Measurements from ENCODE around the gene TTC23.

The TTC23 gene

DNA sequence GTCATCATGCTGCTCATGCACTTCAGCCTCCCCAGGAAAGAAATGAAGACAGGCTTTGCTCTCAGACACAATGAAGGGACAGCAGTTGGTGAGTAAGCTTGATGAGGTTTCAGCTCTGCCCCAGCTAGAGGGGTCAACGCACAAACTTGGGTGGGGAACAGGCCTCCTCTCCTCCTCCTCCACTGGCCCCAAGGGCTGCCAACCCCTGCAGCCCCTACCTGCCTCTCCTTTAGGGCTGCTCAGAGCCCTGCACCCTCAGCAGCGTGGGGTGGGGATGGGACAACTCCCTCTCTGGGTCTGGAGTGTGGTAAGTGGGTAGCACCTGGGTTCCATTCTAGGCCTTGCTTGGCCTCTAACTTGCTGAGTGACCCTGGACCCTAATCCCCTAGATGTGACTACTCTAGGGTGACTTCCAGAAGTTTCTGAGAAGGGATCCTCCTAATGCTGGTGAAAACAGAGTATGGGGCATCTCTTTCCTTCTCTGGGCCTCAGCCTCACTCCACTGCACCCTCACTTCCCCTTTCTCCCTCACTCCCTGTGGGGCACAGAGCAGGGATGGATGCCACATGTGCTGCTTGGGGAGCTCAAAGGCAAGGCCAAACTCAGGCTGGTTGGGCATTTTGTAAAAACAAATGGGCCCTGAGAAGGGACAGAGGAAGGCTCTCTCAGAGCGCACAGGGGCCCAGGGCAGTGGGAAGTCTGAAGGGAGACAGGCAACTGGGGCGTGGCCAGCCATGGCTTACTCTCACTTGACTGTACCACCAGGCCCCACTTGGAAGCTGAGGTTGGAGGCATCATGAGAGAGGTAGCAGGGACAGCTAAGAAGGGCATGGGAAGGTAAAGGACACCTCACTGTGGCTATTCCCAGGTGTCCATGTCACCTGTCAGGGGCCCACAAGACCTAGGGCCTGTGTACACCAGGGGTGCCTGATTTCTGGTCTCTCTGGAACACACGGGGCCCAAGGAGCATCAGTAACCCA, 80.5 kb downstream of the TTC23 start:
- H3K27ac ChIP-seq (ENCODE audit: low read depth, low read length) = peak overlapping the region; percentile 47
- H3K4me3 ChIP-seq (ENCODE audit: low read depth in 1 of 2, low read length in 2 of 2) = no peak overlapping the region
- H3K4me1 ChIP-seq (ENCODE audit: control insufficient read depth in 1 of 2, insufficient read depth in 2 of 2, low read length in 2 of 2) = peaks cover 0 to 7% of the 10 kb centered on the region in 2 donors
- H3K9me3 ChIP-seq (ENCODE audit: control insufficient read depth in 1 of 2, low read length in 2 of 2) = no peaks in the 10 kb centered on the region
- H3K27me3 ChIP-seq (ENCODE audit: control insufficient read depth in 1 of 2, insufficient read depth in 2 of 2, low read length in 2 of 2) = no peaks in the 10 kb centered on the region
- peaks cover 11 to 16% of the 10 kb centered on the region in 2 donors for H3K36me3 ChIP-seq (ENCODE audit: control insufficient read depth in 1 of 2, insufficient read depth in 2 of 2, low read length in 2 of 2)
- no peak overlapping the region for H3K9ac ChIP-seq (ENCODE audit: low read depth in 1 of 2, low read length in 2 of 2)

DNA sequence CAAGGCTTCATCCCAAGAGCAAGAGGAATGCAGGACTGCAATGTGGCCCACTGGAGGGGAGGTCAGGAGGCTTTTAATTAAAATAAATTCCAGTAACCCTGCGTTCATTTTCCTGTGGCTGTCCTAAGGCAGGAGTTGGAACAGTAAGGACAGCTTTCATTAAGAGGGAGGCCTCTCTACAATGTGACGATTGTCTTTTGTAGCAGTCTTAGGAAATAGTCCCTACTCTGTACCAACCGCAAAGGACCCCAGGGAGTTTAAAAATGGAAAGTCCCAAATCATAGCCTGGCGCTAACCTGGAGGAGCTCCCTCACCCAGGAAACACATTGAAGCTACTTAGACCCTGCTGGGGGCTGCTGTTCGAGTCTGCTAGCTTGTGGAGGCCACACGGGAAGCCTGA, 81.7 kb downstream of the TTC23 start:
- peaks cover 11 to 13% of the 10 kb centered on the region in 2 donors for H3K36me3 ChIP-seq (ENCODE audit: control insufficient read depth in 1 of 2, insufficient read depth in 2 of 2, low read length in 2 of 2)
- H3K27ac ChIP-seq (ENCODE audit: low read depth, low read length) = no peak overlapping the region
- no peak overlapping the region for H3K9ac ChIP-seq (ENCODE audit: low read depth in 1 of 2, low read length in 2 of 2)

DNA sequence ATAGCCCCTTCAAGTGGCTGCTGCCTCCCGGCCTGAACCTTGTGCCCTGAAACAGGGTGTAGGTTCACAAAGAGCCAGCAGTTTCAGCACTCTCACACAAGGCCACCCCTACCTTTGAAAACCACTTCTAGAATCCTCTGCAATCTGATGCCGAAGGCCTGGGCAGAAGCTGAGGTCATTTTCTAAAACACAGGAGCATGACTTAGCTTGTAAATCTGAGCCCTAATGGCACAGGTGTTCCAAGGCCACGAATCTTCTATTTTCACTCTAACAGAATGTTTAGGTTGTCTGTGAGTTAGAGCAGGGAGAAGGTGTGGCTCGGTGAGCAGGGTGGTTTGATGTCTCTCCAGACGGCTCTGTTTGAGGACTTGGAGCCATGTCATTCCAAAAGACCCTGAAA, 82.2 kb downstream of the TTC23 start:
- Histone ChIP-seq H3K9ac (ENCODE audit: low read depth in 1 of 2, low read length in 2 of 2) (no peak overlapping the region), H3K4me3 (ENCODE audit: low read depth in 1 of 2, low read length in 2 of 2) (no peak overlapping the region), H3K36me3 (ENCODE audit: control insufficient read depth in 1 of 2, insufficient read depth in 2 of 2, low read length in 2 of 2) (peaks cover 11 to 13% of the 10 kb centered on the region in 2 donors), H3K27ac (ENCODE audit: low read depth, low read length) (no peak overlapping the region), H3K4me1 (ENCODE audit: control insufficient read depth in 1 of 2, insufficient read depth in 2 of 2, low read length in 2 of 2) (peaks cover 0 to 7% of the 10 kb centered on the region in 2 donors), H3K9me3 (ENCODE audit: control insufficient read depth in 1 of 2, low read length in 2 of 2) (no peaks in the 10 kb centered on the region), H3K27me3 (ENCODE audit: control insufficient read depth in 1 of 2, insufficient read depth in 2 of 2, low read length in 2 of 2) (no peaks in the 10 kb centered on the region)

More for the DNA sequence above, 81.7 kb downstream of the TTC23 start:
- H3K4me3 ChIP-seq (ENCODE audit: low read depth in 1 of 2, low read length in 2 of 2) = no peak overlapping the region
- H3K9me3 ChIP-seq (ENCODE audit: control insufficient read depth in 1 of 2, low read length in 2 of 2) = no peaks in the 10 kb centered on the region
- H3K27me3 ChIP-seq (ENCODE audit: control insufficient read depth in 1 of 2, insufficient read depth in 2 of 2, low read length in 2 of 2) = no peaks in the 10 kb centered on the region
- peaks cover 0 to 7% of the 10 kb centered on the region in 2 donors for H3K4me1 ChIP-seq (ENCODE audit: control insufficient read depth in 1 of 2, insufficient read depth in 2 of 2, low read length in 2 of 2)

DNA sequence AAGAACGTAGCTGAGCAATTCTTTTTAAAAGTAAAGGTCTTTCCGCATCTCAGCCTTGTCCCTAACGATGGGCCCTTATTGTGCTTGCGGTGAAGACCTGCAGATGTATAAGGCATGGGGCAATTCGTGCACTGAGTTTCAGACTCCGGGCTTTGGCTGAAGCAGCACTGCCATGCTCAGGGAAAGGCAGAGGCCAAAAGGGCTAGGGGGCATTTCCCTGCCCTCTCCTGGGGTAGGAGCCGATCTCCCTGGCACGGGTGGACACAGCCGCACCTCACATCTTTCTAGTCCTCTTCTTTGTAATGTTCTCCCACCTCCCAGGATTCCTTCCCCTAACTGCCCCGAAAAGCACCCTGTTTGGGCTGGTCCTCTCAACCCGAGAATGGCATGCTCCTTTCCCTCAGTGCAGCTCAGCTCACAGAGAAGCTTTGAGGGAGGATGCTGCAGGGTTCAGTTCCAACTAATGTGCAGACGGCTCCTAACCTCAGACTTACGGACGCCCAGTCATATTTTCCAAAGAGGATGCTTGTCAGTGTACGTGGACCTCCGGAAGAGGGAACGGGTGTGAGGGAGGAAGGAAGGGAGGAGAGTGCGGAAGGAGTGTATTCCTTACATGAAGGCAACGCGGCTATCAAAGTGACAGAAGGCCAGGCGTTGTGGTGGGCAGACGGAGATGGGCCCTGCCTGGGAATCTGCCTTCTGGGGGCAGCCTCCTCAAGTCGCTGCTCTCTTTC, 83.3 kb downstream of the TTC23 start:
- H3K27me3 ChIP-seq (ENCODE audit: control insufficient read depth in 1 of 2, insufficient read depth in 2 of 2, low read length in 2 of 2) = no peaks in the 10 kb centered on the region
- peaks cover 11 to 20% of the 10 kb centered on the region in 2 donors for H3K36me3 ChIP-seq (ENCODE audit: control insufficient read depth in 1 of 2, insufficient read depth in 2 of 2, low read length in 2 of 2)
- H3K9ac ChIP-seq (ENCODE audit: low read depth in 1 of 2, low read length in 2 of 2) = no peak overlapping the region
- peaks cover 0 to 7% of the 10 kb centered on the region in 2 donors for H3K4me1 ChIP-seq (ENCODE audit: control insufficient read depth in 1 of 2, insufficient read depth in 2 of 2, low read length in 2 of 2)
- no peak overlapping the region for H3K4me3 ChIP-seq (ENCODE audit: low read depth in 1 of 2, low read length in 2 of 2)
- H3K27ac ChIP-seq (ENCODE audit: low read depth, low read length) = no peak overlapping the region
- H3K9me3 ChIP-seq (ENCODE audit: control insufficient read depth in 1 of 2, low read length in 2 of 2) = no peaks in the 10 kb centered on the region

GRCh38 chr15:99165020-99165790, 84.2 kb downstream of the TTC23 start:
- no peak overlapping the region for H3K9ac ChIP-seq (ENCODE audit: low read depth in 1 of 2, low read length in 2 of 2)
- peaks cover 11 to 20% of the 10 kb centered on the region in 2 donors for H3K36me3 ChIP-seq (ENCODE audit: control insufficient read depth in 1 of 2, insufficient read depth in 2 of 2, low read length in 2 of 2)
- H3K4me3 ChIP-seq (ENCODE audit: low read depth in 1 of 2, low read length in 2 of 2) = no peak overlapping the region
- H3K27me3 ChIP-seq (ENCODE audit: control insufficient read depth in 1 of 2, insufficient read depth in 2 of 2, low read length in 2 of 2) = no peaks in the 10 kb centered on the region
- H3K4me1 ChIP-seq (ENCODE audit: control insufficient read depth in 1 of 2, insufficient read depth in 2 of 2, low read length in 2 of 2) = peaks cover 0 to 7% of the 10 kb centered on the region in 2 donors
- no peaks in the 10 kb centered on the region for H3K9me3 ChIP-seq (ENCODE audit: control insufficient read depth in 1 of 2, low read length in 2 of 2)
- no peak overlapping the region for H3K27ac ChIP-seq (ENCODE audit: low read depth, low read length)

DNA sequence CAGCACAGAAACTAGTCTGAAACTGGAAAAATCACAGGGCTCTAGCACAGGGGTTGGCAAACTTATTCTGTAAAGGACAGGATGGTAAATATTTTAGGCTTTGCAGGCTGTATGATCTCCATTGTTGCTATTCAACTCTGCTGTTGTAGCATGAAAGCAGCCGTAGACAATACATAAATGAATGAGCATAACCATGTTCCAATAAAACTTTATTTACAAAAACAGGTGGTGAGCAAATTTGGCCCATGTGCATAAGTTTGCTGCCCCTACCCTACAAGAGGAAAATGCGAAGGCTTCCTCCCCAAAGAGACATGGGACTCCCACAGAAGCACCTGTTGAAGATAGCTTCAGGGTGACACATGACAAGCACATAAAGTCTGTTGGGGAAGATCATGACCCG, 85.3 kb downstream of the TTC23 start:
- H3K4me1 ChIP-seq (ENCODE audit: control insufficient read depth in 1 of 2, insufficient read depth in 2 of 2, low read length in 2 of 2) = peaks cover 0 to 3% of the 10 kb centered on the region in 2 donors
- no peaks in the 10 kb centered on the region for H3K9me3 ChIP-seq (ENCODE audit: control insufficient read depth in 1 of 2, low read length in 2 of 2)
- H3K27me3 ChIP-seq (ENCODE audit: control insufficient read depth in 1 of 2, insufficient read depth in 2 of 2, low read length in 2 of 2) = no peaks in the 10 kb centered on the region
- H3K27ac ChIP-seq (ENCODE audit: low read depth, low read length) = no peak overlapping the region
- H3K36me3 ChIP-seq (ENCODE audit: control insufficient read depth in 1 of 2, insufficient read depth in 2 of 2, low read length in 2 of 2) = peaks cover 11 to 20% of the 10 kb centered on the region in 2 donors
- no peak overlapping the region for H3K9ac ChIP-seq (ENCODE audit: low read depth in 1 of 2, low read length in 2 of 2)
- no peak overlapping the region for H3K4me3 ChIP-seq (ENCODE audit: low read depth in 1 of 2, low read length in 2 of 2)

GRCh38 chr15:99163271-99164062, 85.9 kb downstream of the TTC23 start:
- no peak overlapping the region for H3K27ac ChIP-seq (ENCODE audit: low read depth, low read length)
- H3K27me3 ChIP-seq (ENCODE audit: control insufficient read depth in 1 of 2, insufficient read depth in 2 of 2, low read length in 2 of 2) = no peaks in the 10 kb centered on the region

GRCh38 chr15:99158626-99159412, 90.6 kb downstream of the TTC23 start:
- Histone ChIP-seq H3K27me3 (ENCODE audit: control insufficient read depth in 1 of 2, insufficient read depth in 2 of 2, low read length in 2 of 2) (no peaks in the 10 kb centered on the region), H3K4me1 (ENCODE audit: control insufficient read depth in 1 of 2, insufficient read depth in 2 of 2, low read length in 2 of 2) (no peaks in the 10 kb centered on the region), H3K36me3 (ENCODE audit: control insufficient read depth in 1 of 2, insufficient read depth in 2 of 2, low read length in 2 of 2) (peaks cover 0 to 14% of the 10 kb centered on the region in 2 donors), H3K27ac (ENCODE audit: low read depth, low read length) (no peak overlapping the region), H3K9me3 (ENCODE audit: control insufficient read depth in 1 of 2, low read length in 2 of 2) (no peaks in the 10 kb centered on the region), H3K9ac (ENCODE audit: low read depth in 1 of 2, low read length in 2 of 2) (no peak overlapping the region), H3K4me3 (ENCODE audit: low read depth in 1 of 2, low read length in 2 of 2) (no peak overlapping the region)

More at GRCh38 chr15:99163271-99164062, 85.9 kb downstream of the TTC23 start:
- H3K9me3 ChIP-seq (ENCODE audit: control insufficient read depth in 1 of 2, low read length in 2 of 2) = no peaks in the 10 kb centered on the region
- no peak overlapping the region for H3K9ac ChIP-seq (ENCODE audit: low read depth in 1 of 2, low read length in 2 of 2)
- H3K4me3 ChIP-seq (ENCODE audit: low read depth in 1 of 2, low read length in 2 of 2) = no peak overlapping the region
- no peaks in the 10 kb centered on the region for H3K4me1 ChIP-seq (ENCODE audit: control insufficient read depth in 1 of 2, insufficient read depth in 2 of 2, low read length in 2 of 2)
- H3K36me3 ChIP-seq (ENCODE audit: control insufficient read depth in 1 of 2, insufficient read depth in 2 of 2, low read length in 2 of 2) = peaks cover 11 to 20% of the 10 kb centered on the region in 2 donors

DNA sequence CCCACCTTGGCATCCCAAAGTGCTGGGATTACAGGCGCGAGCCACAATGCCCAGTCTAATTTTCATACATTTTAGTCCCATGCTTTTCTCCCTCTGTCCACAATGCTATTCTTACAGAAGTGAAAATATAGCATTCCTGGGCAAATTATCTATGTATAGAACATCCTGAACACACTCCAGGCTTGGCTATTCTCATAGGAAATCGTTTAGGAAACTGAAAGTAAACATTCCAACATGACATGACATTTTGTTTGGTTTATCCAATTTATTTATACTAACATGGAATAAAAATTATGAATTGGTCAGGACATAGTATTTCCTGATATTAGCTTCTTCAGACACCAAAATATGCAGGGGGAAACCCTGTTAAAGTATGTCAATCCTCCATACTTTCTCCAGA, 91.9 kb downstream of the TTC23 start:
- H3K4me3 ChIP-seq (ENCODE audit: low read depth in 1 of 2, low read length in 2 of 2) = no peak overlapping the region
- H3K27ac ChIP-seq (ENCODE audit: low read depth, low read length) = no peak overlapping the region
- no peaks in the 10 kb centered on the region for H3K27me3 ChIP-seq (ENCODE audit: control insufficient read depth in 1 of 2, insufficient read depth in 2 of 2, low read length in 2 of 2)
- H3K36me3 ChIP-seq (ENCODE audit: control insufficient read depth in 1 of 2, insufficient read depth in 2 of 2, low read length in 2 of 2) = peaks cover 0 to 7% of the 10 kb centered on the region in 2 donors
- no peaks in the 10 kb centered on the region for H3K9me3 ChIP-seq (ENCODE audit: control insufficient read depth in 1 of 2, low read length in 2 of 2)
- no peak overlapping the region for H3K9ac ChIP-seq (ENCODE audit: low read depth in 1 of 2, low read length in 2 of 2)
- no peaks in the 10 kb centered on the region for H3K4me1 ChIP-seq (ENCODE audit: control insufficient read depth in 1 of 2, insufficient read depth in 2 of 2, low read length in 2 of 2)
